Ovary (tissue), 9 donors: Measurements from ENCODE around the gene TMEM125. TPM values are rescaled to one million over a fixed set of nuclear protein-coding genes. Genes with fewer than 3 reads are reported as not detected.

Source experiments
- DNase-seq, 5 donors: peaks; one replicate each; pipeline ENCODE4 v3.0.0-alpha.2; 2019 to 2020
- H3K27ac ChIP-seq, 2 donors: fragments of 200-600 bp; one replicate each; pipeline versions ENCODE4 v1.5.1 to v1.8.0; 2019 to 2022
- H3K27me3 ChIP-seq: fragments of 200-600 bp; one replicate; pipeline ENCODE4 v1.8.0; 2022
- H3K36me3 ChIP-seq: fragments of 200-600 bp; sonication (generic); one replicate; pipeline ENCODE4 v1.5.1; 2019
- H3K4me1 ChIP-seq: one replicate; pipeline ENCODE4 v1.8.1; 2013; ENCODE audit warnings: mild to moderate bottlenecking, moderate library complexity; ENCODE audit not compliant: insufficient read depth
- H3K4me3 ChIP-seq: fragments of 200-600 bp; sonication (generic); one replicate; pipeline ENCODE4 v1.5.1; 2017
- H3K9me3 ChIP-seq, 2 donors: fragments of 200-600 bp in 1 of 2; sonication (generic) in 1 of 2; one replicate each; pipeline versions ENCODE4 v1.5.1 to v1.8.1; 2013 to 2019; ENCODE audit warnings: mild to moderate bottlenecking in 1 of 2, moderate library complexity in 1 of 2
- EP300 ChIP-seq: sonication (generic); formaldehyde crosslinking; IDR thresholded peaks from one replicate; pipeline ENCODE4 v1.6.1; 2017; ENCODE audit warnings: antibody characterized with exemption
- POLR2A ChIP-seq: fragments of 450-650 bp; IDR thresholded peaks from one replicate; pipeline ENCODE4 v1.6.1; 2017; ENCODE audit warnings: antibody characterized with exemption, mild to moderate bottlenecking, moderate library complexity
- WGBS, 3 donors: extraction: QIAGEN DNeasy Blood & Tissue Kit in 1 of 3; methylation state at CpG; one replicate each; pipeline versions ENCODE4 v1.1.5 to v1.1.7; 2013 to 2017; 5-methylcytosine and 5-hydroxymethylcytosine counted together
- intact Hi-C, 4 donors: fragments of 100-400 bp; cut with DNase I; formaldehyde crosslinking; loops; one replicate each; pipeline versions ENCODE4 v1.11.0 to v1.15.1; 2022 to 2023
- polyA plus RNA-seq, 2 donors: library from polyadenylated mRNA; stranded (reverse); fragments of 200-250 nt in 1 of 2; fragments of 350-450 nt in 1 of 2; fragmentation: Illumina TruSeq in 1 of 2; extraction: RNeasy Lipid Tissue Mini Kit (QIAGEN cat#74804) in 1 of 2; gene quantifications; one replicate each; pipeline ENCODE4 v1.2.3, GENCODE V29; 2013 to 2014
- total RNA-seq, 7 donors: library from RNA; depleted of rRNA in 2 of 7; stranded (reverse); fragments of >200 nt in 2 of 7; fragmentation: NEBNext Ultra II Directional in 3 of 7; extraction: Animal tissue kit (Norgen Biotek cat#: 25700) in 3 of 7; gene quantifications; one replicate each; pipeline versions ENCODE4 v1.1.0 to v1.2.4, GENCODE V29; 2016 to 2023
- TF ChIP-seq, protein P1 (sequence below), 3 donors: fragments of 450-650 bp in 2 of 3; fragments of 200-600 bp in 1 of 3; IDR thresholded peaks; one replicate each; pipeline versions ENCODE4 v1.5.1 to v1.8.0; 2016 to 2022; ENCODE audit warnings: antibody characterized with exemption in 3 of 3, mild to moderate bottlenecking in 1 of 3
- donor health status: DM: no; HTN: no; CAD: no; lungs with moderate emphysema.
- donor health status: DM: no; HTN: no; CAD: no.
- donor health status: Bipolar disorder and iron deficiency.
- donor health status: DM: yes; HTN: yes; CAD: no.
- donor health status: DM: no; HTN: no; CAD: no.
- donor health status: DM: yes; HTN: yes; CAD: no.

Gene TMEM125
- total and polyA plus RNA-seq, 9 donors: 0.23 to 20.6 (median 1.3) TPM

DNA sequence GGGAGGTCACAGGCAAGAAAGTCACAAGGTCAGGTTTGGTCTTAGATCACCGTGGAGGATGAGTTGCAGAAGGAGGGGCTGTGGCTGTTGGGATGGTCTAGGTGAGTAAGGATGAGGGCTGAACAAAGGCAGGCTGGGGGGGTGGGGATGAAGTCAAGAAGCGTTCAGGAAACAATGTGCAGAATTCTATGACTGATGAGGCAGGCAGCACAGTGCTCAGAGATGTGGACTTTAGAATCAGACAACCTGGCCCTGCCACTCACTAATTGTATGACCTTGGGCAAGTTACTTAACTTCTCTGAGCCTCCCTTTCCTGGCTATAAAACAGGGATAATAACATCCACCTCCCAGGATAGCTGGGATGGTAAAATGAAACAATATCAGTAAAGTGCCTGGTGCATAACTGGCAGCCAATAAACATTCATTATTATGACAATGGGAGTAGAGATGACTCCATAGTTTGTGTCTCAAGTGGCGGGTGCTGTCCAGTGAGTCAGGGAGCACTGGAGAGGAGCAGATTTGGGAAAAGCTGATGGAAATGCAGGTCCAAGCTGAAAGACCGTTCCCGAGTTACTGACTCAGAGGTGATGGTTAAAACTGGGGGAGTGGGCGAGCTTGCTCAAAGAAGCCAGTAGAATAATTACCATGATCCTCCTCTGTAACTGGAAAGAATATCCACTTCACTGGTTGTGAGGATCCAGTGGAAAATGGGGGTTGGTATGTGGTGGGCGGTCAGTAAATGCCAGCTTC is 33.1 kb downstream of the TMEM125 start:
- no peaks in the 10 kb centered on the region for H3K36me3 ChIP-seq
- H3K4me3 ChIP-seq: no peak overlapping the region
- 62 to 70% (median 64%) methylated on average over 7 of the region's 7 CpGs for WGBS, 3 donors
- no peaks in the 10 kb centered on the region for H3K27me3 ChIP-seq
- no peaks in the 10 kb centered on the region for H3K9me3 ChIP-seq
- TF ChIP-seq EP300 (no peak), POLR2A (no peak)
- TF ChIP-seq, protein P1, sequence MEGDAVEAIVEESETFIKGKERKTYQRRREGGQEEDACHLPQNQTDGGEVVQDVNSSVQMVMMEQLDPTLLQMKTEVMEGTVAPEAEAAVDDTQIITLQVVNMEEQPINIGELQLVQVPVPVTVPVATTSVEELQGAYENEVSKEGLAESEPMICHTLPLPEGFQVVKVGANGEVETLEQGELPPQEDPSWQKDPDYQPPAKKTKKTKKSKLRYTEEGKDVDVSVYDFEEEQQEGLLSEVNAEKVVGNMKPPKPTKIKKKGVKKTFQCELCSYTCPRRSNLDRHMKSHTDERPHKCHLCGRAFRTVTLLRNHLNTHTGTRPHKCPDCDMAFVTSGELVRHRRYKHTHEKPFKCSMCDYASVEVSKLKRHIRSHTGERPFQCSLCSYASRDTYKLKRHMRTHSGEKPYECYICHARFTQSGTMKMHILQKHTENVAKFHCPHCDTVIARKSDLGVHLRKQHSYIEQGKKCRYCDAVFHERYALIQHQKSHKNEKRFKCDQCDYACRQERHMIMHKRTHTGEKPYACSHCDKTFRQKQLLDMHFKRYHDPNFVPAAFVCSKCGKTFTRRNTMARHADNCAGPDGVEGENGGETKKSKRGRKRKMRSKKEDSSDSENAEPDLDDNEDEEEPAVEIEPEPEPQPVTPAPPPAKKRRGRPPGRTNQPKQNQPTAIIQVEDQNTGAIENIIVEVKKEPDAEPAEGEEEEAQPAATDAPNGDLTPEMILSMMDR (IDR thresholded peaks at IDR 0.05): no peak
- H3K4me1 ChIP-seq: peaks cover 2% of the 10 kb centered on the region
- intact Hi-C loops: no loop called here
- H3K27ac ChIP-seq: no peak overlapping the region
- no peak for DNase-seq

- Histone ChIP-seq H3K4me3 (no peak overlapping the region), H3K27me3 (no peaks in the 10 kb centered on the region), H3K9me3 (no peaks in the 10 kb centered on the region), H3K27ac (no peak overlapping the region), H3K4me1 (peaks cover 2% of the 10 kb centered on the region), H3K36me3 (no peaks in the 10 kb centered on the region)
- TF ChIP-seq POLR2A (no peak), EP300 (no peak)
- TF ChIP-seq, protein P1 (IDR thresholded peaks at IDR 0.05): no peak
- no peak for DNase-seq
- 61 to 64% (median 63%) methylated on average over 8 of the region's 8 CpGs for WGBS, 3 donors
- intact Hi-C loops: no loop called here
These were observed 33.9 kb downstream of the TMEM125 start for GRCh38 chr1:43303471-43304313.

GRCh38 chr1:43304314-43304681 is 34.5 kb downstream of the TMEM125 start:
- Histone ChIP-seq H3K27ac (no peak overlapping the region), H3K4me3 (no peak overlapping the region), H3K36me3 (no peaks in the 10 kb centered on the region), H3K27me3 (no peaks in the 10 kb centered on the region), H3K9me3 (no peaks in the 10 kb centered on the region), H3K4me1 (peaks cover 2% of the 10 kb centered on the region)
- WGBS, 3 donors: 29 to 38% (median 31%) methylated on average over 8 of the region's 8 CpGs
- DNase-seq: no peak
- intact Hi-C loops: no loop called here
- TF ChIP-seq POLR2A (no peak), EP300 (no peak)
- TF ChIP-seq, protein P1 (IDR thresholded peaks at IDR 0.05): no peak

DNA sequence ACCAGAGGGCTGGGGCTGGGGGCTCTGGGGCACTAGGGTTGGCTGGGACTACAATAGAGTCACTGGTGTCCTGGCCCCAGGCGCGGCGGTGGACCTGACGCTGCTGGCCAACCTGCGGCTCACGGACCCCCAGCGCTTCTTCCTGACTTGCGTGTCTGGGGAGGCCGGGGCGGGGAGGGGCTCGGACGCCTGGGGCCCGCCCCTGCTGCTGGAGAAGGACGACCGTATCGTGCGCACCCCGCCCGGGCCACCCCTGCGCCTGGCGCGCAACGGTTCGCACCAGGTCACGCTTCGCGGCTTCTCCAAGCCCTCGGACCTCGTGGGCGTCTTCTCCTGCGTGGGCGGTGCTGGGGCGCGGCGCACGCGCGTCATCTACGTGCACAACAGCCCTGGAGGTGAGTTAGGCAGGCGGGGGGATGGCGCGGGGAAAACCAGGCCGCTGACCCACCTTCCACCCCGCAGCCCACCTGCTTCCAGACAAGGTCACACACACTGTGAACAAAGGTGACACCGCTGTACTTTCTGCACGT is 35.1 kb downstream of the TMEM125 start:
- Histone ChIP-seq H3K36me3 (no peaks in the 10 kb centered on the region), H3K4me1 (peaks cover 2% of the 10 kb centered on the region), H3K27me3 (no peaks in the 10 kb centered on the region), H3K27ac (no peak overlapping the region), H3K4me3 (no peak overlapping the region), H3K9me3 (no peaks in the 10 kb centered on the region)
- no peak for TF ChIP-seq EP300
- TF ChIP-seq, protein P1 (IDR thresholded peaks at IDR 0.05): no peak
- no peak for TF ChIP-seq POLR2A
- 91 to 94% (median 93%) methylated on average over 46 of the region's 46 CpGs for WGBS, 3 donors
- intact Hi-C loops: no loop called here
- DNase-seq: no peak
